GM12864 (cell line): Measurements from ENCODE around the gene CRKL.

Source experiments
- DNase-seq: peaks from one replicate; pipeline ENCODE4 v3.0.0-alpha.2; 2011; ENCODE audit warnings: low read depth
- H3K4me3 ChIP-seq: 2 replicates; pipeline ENCODE4 v1.5.1; 2011; ENCODE audit warnings: mild to moderate bottlenecking, low read depth, low read length, control low read depth
- CTCF ChIP-seq: IDR thresholded peaks from 2 replicates; pipeline ENCODE4 v1.5.1; 2011; ENCODE audit warnings: low read depth, mild to moderate bottlenecking, moderate library complexity, low read length, control low read depth, inconsistent platforms; ENCODE audit errors: missing control alignments

CRKL gene

GRCh38 chr22:20963201-20964052, 46.2 kb downstream of the CRKL start:
- H3K4me3 ChIP-seq, result no peak overlapping the region
- no peak for TF ChIP-seq CTCF
- no peak for DNase-seq

GRCh38 chr22:20964090-20964798, 47.0 kb downstream of the CRKL start:
- no peak for DNase-seq
- H3K4me3 ChIP-seq, result no peak overlapping the region
- TF ChIP-seq CTCF, result no peak

- no peak overlapping the region for H3K4me3 ChIP-seq
- DNase-seq, result no peak
- TF ChIP-seq CTCF, result no peak
These were observed 47.5 kb downstream of the CRKL start for GRCh38 chr22:20964799-20965103.

DNA sequence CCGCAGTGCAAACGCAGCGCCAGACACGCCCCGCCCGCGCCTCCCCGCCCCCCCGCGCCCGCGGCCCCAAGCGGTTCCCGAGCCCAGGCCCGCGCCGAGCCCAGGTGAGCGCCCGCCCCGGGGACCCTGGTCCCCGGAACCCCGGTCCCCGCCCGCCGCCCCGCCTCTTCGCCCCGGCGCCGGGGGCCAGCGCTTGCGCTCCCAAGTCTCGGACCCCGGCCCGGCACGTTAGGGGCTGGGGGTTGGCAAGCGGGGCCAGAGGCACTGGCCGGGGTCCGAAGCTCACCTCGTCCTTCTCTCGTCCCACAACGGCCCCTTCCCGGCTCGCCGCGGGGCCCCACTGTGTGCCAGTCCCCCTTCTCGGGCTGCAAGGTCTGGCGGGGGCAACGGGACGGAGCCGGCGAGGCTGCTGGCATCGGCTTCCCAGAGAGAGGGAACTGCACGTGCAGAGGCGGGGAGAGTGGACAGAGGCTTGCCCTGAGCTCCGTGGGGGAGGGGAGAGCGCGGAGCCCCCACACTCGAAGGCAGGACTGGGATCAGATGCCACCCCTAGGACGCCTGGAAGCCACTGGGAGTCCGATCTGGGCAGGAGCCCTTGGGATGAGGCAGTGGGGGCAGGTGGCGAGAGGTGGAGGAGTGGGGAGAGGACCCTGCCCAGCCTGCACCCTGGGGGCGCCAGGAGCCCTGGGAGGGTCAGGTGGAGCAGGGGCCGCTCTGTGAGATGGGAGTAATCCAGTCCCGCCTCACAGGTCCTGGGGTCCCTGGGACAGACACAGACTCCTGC, 48.1 kb downstream of the CRKL start:
- H3K4me3 ChIP-seq, result no peak overlapping the region
- no peak for DNase-seq
- TF ChIP-seq CTCF, result no peak

DNA sequence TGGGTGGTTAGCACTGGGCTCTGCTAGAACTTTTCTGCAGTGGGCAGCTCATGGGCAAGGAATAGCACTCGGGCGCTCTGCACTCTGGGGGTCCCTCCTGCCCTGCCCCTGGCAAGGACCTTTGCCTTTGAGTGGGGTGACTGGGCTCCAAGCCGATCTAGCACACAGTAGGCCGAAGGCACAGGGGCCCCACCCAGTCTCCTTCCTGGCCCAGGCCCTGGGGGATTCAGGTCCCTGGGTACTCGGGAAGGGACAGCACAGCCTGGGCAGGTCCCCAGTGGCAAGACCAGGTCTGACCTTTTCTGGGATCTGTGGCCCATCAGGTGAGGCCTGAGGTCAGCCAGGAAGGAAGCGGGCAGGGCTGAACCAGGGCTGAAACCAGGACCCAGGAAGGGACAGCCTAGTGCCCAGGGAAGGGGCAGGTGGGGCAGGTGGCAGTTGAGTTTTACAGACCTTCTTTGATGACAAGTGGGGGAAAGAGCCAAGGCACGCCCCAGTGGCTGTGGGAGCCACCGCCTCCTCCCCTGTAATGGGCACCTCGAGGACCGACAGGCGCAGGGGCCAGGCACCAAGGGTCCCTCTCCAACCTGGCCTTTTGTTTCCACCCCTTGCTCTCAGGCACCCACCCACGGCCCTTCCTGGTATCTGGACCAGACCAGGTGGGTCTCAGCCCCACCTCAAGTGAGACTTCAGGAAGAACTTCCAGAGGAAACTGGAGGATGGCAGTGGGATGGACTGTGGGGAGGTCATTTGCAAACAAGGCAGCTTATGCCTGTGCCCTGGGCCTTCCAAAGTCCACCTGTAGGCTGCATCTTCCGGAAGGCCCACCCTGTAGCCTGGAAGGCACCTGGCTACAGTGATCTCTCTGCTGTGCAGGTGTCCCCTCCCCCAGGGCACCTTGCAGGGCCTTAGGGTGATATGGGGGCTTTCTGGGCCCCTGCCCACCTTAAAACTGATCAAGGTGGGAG, 49.0 kb downstream of the CRKL start:
- H3K4me3 ChIP-seq, result no peak overlapping the region
- no peak for DNase-seq

More for the DNA sequence above, 49.0 kb downstream of the CRKL start:
- no peak for TF ChIP-seq CTCF
